ENCODE measurements around the gene NOTO. TPM values are rescaled to one million over a fixed set of nuclear protein-coding genes. Genes with fewer than 3 reads are reported as not detected.
"Not testable (repeated sequence)": the region's sequence is repeated elsewhere in the genome, so short reads cannot be mapped to it uniquely, and the experiment has no call there.

Gene NOTO
- total RNA-seq, 1 experiment from 2014 or later: not detected

DNA sequence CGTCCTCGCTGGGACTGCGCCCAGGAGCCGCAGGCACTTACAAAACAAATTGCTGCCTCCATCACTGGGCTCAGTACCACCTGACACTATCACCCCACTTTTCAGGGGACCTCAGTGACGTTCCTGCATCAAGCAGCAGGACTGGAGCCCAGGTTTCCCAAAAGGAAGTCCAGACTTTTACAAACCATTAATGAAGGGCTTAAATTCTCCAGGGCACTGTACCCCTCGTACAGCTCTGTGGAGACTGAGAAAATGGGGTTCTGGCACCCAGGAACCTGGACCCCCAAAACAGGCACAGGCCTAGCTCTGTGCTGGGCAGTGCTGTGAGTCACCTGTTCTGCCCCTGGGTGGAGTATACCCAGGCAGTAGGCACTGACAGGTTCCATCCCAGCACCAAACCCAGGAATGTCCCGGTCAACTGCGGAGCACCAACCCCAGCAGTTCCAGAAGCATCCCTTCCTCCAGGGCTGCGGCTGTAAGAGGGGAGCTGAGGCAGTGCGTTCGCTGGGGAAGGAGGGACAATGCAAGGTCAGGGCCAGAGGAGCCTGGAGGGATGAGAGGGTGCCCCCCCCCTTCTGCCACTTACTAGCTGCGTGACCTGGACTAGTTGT is 24.6 kb upstream of the NOTO start:
- in situ Hi-C loops (cut with HindIII; ENCODE audit: low pct_unique_long_range_greater_than_20kb, low sequenced_read_pairs): no loop called here

GRCh38 chr2:73185965-73186364 is 16.4 kb upstream of the NOTO start:
- DNase-seq (ENCODE audit: low read depth, low spot score): no peak
- in situ Hi-C loops (cut with HindIII; ENCODE audit: low pct_unique_long_range_greater_than_20kb, low sequenced_read_pairs): no loop called here

More for the DNA sequence above, 24.6 kb upstream of the NOTO start:
- no peak for DNase-seq (ENCODE audit: low read depth, low spot score)

DNA sequence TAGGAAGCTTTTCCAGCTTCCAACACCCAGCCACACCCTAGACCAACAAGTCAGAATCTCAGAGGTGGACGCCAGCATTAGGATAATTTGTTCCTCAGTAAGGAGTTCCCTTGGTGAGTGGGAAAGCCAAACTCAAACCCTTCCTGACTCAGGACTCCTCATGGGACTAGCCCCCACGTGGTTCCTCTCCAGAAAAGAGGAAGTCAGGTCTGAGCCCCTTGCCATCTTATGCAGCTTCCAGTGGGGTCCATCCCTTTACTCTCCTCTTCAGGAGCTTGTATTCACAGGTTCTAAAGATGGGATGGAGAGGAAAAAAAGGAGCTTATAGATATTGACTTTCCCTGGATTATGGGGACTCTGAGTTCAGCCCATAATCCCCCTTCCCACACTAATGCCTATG is 14.8 kb upstream of the NOTO start:
- in situ Hi-C loops (cut with HindIII; ENCODE audit: low pct_unique_long_range_greater_than_20kb, low sequenced_read_pairs): no loop called here
- DNase-seq (ENCODE audit: low read depth, low spot score): no peak

DNA sequence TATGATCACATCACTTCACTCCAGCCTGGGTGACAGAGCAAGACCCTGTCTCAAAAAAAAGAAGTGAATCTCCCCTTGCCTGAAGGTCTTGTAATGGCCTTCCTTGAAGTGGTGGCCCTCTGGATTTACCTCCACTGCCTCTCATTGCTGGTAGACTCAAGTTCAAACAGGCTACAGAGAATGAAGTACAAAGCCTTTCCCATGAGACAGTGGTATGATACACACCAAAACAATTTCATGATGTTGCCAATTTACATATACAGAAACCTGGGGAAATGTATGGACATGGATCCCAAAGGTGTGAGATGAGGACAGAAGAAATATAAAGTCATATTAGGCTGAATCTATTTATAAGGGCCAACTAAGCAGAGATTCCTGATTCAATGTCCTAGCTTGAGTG is 4.8 kb upstream of the NOTO start:
- in situ Hi-C loops (cut with HindIII; ENCODE audit: low pct_unique_long_range_greater_than_20kb, low sequenced_read_pairs): no loop called here
- no peak for DNase-seq (ENCODE audit: low read depth, low spot score)

GRCh38 chr2:73200281-73200680 is 2.1 kb upstream of the NOTO start:
- in situ Hi-C loops (cut with HindIII; ENCODE audit: low pct_unique_long_range_greater_than_20kb, low sequenced_read_pairs): not testable (repeated sequence)

DNA sequence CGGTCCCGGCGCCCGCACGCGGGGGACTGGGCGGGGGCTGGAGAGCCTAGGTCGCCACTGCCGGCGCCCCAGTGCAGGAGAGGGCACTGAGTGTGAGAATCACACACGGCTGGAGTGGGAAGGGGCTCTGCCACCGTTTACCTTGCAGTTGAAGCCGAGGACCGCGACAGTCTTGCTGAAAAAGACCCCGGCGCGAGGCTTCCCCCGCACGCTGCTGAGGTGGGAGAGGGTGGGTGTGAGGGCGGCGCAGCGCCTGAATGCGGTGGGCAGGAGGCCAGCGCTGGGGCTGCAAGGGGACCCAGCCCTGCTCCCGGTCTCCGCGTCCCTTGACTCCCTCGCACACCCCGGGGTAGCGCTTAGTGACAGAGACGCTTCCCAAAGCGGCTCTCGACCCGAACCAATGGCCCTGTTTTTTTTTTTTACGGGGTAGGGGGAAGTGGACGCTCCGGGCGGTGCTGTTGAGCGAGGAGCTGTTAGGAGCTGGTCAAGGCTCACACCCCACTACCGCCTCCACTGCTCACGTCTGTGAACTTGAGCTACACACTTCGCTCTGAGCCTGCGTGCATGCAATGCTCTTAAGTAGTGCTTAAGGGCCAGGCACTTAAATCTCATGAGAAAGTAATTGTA is 794 bp downstream of the NOTO start:
- no peak for DNase-seq (ENCODE audit: low read depth, low spot score)
- in situ Hi-C loops (cut with HindIII; ENCODE audit: low pct_unique_long_range_greater_than_20kb, low sequenced_read_pairs): no loop called here

More at GRCh38 chr2:73200281-73200680, 2.1 kb upstream of the NOTO start:
- not testable (repeated sequence) for DNase-seq (ENCODE audit: low read depth, low spot score)

GRCh38 chr2:73205611-73206010 is 3.2 kb downstream of the NOTO start:
- in situ Hi-C loops (cut with HindIII; ENCODE audit: low pct_unique_long_range_greater_than_20kb, low sequenced_read_pairs): no loop called here
- DNase-seq (ENCODE audit: low read depth, low spot score): no peak

- DNase-seq (ENCODE audit: low read depth, low spot score): no peak
- in situ Hi-C loops (cut with HindIII; ENCODE audit: low pct_unique_long_range_greater_than_20kb, low sequenced_read_pairs): no loop called here
These were observed 5.9 kb downstream of the NOTO start for GRCh38 chr2:73208258-73208657.

- no peak for DNase-seq (ENCODE audit: low read depth, low spot score)
- in situ Hi-C loops (cut with HindIII; ENCODE audit: low pct_unique_long_range_greater_than_20kb, low sequenced_read_pairs): no loop called here
These were observed 7.6 kb downstream of the NOTO start for GRCh38 chr2:73210019-73210418.

DNA sequence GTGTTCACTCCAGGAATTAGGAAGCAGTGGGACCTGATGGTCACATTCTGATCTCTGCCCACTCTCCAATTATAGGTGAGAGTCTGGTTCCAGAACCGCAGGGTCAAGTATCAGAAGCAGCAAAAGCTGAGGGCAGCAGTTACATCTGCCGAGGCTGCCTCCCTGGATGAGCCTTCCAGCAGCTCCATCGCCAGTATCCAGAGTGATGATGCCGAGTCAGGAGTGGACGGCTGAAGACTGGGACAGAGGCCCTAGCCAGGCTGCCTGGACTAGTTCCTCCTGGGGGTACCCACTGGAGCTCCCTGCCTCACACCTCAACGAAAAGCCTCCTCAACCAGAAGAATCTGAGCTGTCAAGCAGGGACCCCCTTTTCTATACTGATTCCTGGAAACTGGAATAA is 8.3 kb downstream of the NOTO start:
- no peak for DNase-seq (ENCODE audit: low read depth, low spot score)
- in situ Hi-C loops (cut with HindIII; ENCODE audit: low pct_unique_long_range_greater_than_20kb, low sequenced_read_pairs): no loop called here

- in situ Hi-C loops (cut with HindIII; ENCODE audit: low pct_unique_long_range_greater_than_20kb, low sequenced_read_pairs): no loop called here
- DNase-seq (ENCODE audit: low read depth, low spot score): no peak
These were observed 9.7 kb downstream of the NOTO start for GRCh38 chr2:73212098-73212447.

GRCh38 chr2:73212448-73213176 is 10.2 kb downstream of the NOTO start:
- in situ Hi-C loops (cut with HindIII; ENCODE audit: low pct_unique_long_range_greater_than_20kb, low sequenced_read_pairs): no loop called here

DNA sequence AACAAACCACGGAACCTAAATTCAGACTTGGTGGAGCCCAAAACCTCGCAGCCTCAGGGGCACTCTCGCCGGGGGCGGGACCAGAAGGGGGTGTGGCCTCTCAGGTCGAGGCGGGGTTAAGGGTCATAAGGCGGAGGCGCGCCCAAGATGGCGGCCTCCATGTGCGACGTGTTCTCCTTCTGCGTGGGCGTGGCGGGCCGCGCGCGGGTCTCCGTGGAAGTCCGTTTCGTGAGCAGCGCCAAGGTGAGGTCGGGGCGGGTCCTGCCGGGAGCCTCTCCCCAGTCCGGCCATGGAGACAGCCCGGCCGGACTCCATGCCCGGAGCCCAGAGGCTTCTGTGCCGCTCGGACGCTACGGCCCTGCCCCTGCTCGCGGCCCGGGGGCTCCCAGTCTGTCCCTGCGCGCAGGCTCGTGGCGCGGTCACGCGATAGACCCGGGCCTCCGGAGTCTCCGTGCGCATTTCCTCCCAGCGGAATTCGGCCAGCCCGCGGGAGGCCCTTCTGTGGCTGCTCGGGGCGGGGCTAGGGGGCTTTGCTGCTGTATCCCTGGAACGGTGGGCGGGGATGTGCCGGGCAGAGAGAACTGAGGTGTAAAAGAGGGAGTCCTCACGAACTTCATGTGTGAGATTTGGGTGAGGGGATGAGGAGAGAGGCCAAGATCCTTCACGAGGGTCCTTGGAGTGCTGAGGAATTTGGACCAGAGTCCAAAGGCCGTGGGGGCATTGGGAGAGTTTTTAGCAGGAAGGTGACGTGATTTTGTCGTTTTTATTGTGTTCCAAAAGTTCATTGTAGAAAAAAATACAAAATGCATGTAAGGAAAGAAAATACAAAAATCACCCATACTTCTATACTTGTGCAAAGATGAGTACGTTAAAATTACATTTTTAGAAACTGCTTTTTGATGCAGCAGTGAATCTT is 12.0 kb downstream of the NOTO start, which contains the start of gene SMYD5:
Gene SMYD5 (plus strand): TSS at position 126 of the 916 bp plus-strand sequence. CDS start 22 bp downstream, at position 148.
- in situ Hi-C loops (cut with HindIII; ENCODE audit: low pct_unique_long_range_greater_than_20kb, low sequenced_read_pairs): no loop called here
- DNase-seq (ENCODE audit: low read depth, low spot score): peak; percentile 90

More at GRCh38 chr2:73212448-73213176, 10.2 kb downstream of the NOTO start:
- peak; percentile 86 for DNase-seq (ENCODE audit: low read depth, low spot score)

DNA sequence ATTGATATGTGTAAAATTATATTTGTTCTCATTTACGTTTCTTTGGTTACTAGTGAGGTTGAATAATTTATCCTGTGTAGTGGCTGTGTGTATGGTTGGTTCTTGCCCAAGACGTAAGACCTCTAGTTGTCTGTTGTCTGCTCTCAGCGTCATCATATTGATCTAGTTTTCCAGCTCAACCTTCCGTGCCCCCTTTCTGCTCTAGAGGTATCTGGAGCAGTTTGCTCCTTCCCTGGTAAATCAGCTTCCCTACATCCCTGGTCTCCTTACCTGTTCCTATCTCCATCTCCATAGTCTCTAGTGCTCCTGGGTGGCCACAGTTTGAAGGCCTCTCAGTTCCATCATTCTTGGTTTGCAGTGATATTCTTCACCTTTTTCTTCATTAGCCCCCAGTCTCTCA is 12.9 kb downstream of the NOTO start:
- in situ Hi-C loops (cut with HindIII; ENCODE audit: low pct_unique_long_range_greater_than_20kb, low sequenced_read_pairs): no loop called here
- DNase-seq (ENCODE audit: low read depth, low spot score): no peak

GRCh38 chr2:73217160-73217559 is 14.8 kb downstream of the NOTO start:
- in situ Hi-C loops (cut with HindIII; ENCODE audit: low pct_unique_long_range_greater_than_20kb, low sequenced_read_pairs): no loop called here
- no peak for DNase-seq (ENCODE audit: low read depth, low spot score)

GRCh38 chr2:73217826-73218225 is 15.5 kb downstream of the NOTO start:
- in situ Hi-C loops (cut with HindIII; ENCODE audit: low pct_unique_long_range_greater_than_20kb, low sequenced_read_pairs): no loop called here
- DNase-seq (ENCODE audit: low read depth, low spot score): no peak

DNA sequence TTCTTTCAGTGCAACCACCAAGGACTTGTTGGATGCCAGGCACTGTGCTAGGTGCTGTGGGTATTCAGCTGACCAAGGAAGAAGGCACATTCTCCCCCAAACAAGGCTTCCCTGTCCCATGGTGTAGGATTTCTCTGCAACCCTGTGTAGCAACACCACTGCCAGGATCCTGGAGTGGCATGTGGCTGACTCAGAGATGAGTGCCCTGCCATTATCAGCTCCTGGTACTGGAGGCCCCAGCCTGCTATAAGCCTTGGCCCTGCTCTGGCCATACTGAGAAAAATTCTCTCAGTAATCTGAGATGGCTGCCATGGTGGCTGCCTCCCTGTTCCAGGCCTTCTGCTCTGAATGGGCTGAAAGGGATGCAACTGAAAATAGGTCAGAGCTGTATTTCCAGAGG is 15.9 kb downstream of the NOTO start:
- in situ Hi-C loops (cut with HindIII; ENCODE audit: low pct_unique_long_range_greater_than_20kb, low sequenced_read_pairs): no loop called here
- no peak for DNase-seq (ENCODE audit: low read depth, low spot score)

- no peak for DNase-seq (ENCODE audit: low read depth, low spot score)
- in situ Hi-C loops (cut with HindIII; ENCODE audit: low pct_unique_long_range_greater_than_20kb, low sequenced_read_pairs): no loop called here
These were observed 21.4 kb downstream of the NOTO start for GRCh38 chr2:73223821-73224220.

Data from SK-MEL-5 (cell line).